ENCODE results near the gene ZFAND2B.

The ZFAND2B gene

DNA sequence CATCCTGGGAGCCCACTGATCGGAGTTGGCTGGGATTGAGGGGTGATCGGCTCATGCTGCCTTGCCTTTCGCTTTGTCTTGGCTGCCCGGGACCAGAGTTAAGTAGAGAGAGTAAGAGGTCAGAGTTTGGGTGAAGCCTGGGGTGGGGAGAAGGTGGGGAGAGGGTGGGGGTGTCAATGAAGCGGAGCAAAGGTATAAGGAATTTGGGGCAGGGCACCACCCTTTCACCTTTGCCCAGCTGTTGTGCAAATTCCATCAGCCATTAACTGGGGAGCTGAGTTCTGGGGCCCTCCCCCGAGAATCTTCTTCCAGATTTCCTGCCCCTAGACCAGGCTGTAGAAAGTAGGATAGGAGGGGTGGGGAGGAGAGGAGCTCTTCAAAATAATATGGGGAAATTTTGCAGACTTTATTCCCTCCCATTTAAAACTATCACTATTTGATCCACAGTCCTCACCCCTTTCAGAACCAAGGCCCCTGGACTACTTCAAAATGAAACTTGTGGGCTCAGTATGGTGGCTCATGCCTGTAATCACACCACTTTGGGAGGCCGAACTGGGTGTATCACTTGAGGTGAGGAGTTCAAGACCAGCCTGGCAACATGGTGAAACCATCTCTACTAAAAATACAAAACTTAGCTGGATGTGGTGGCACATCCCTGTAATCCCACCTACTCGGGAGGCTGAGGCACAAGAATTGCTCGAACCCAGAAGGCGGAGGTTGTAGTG is 36.5 kb upstream of the ZFAND2B start, which contains the start of gene SLC23A3:
Gene SLC23A3, minus strand, starts transcription at position 100 of the 725 bp plus-strand sequence. Its CDS starts 45 bp downstream, at position 55.
- no peak within 1 kb of the TSS for H3K4me3 ChIP-seq (ENCODE audit: severe bottlenecking)
- H3K27me3 ChIP-seq (ENCODE audit: insufficient read depth, poor library complexity, severe bottlenecking), result no peaks in the 10 kb centered on the region
- no peak for TF ChIP-seq CTCF (IDR thresholded peaks at IDR 0.05; ENCODE audit: poor library complexity, severe bottlenecking)
- H3K36me3 ChIP-seq (ENCODE audit: low read depth), result peaks cover 21% of the 10 kb centered on the region
- DNase-seq (ENCODE audit: low spot score), result no peak
- no peaks in the 10 kb centered on the region for H3K4me1 ChIP-seq (ENCODE audit: insufficient read depth, poor library complexity, severe bottlenecking)
- ATAC-seq (ENCODE audit: low read depth), result no peak
- no peaks in the 10 kb centered on the region for H3K9me3 ChIP-seq (ENCODE audit: severe bottlenecking)
- no peak within 1 kb of the TSS for H3K27ac ChIP-seq (ENCODE audit: poor library complexity, severe bottlenecking)

DNA sequence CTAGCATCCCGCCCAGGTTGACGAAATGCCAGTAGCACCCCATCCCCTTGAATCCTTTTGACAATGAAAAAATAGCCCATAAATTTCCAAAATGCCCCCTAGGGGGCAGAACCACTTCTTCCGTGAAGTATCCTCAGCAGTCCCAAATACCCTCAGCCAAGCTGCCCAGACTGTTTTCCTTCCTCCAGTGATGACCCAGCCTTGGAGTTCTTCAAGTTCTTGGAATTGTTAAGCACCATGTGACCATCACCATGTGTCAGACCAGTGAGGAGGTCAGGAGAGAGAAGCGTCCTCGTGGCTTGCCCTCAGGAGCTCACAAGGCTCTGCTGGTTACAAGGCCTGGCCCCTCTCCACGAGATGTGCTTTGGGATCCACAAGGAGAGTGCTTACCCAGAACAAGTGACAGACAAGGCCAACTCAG is 35.3 kb upstream of the ZFAND2B start:
- Histone ChIP-seq H3K36me3 (ENCODE audit: low read depth) (peaks cover 25% of the 10 kb centered on the region), H3K9me3 (ENCODE audit: severe bottlenecking) (no peaks in the 10 kb centered on the region), H3K27me3 (ENCODE audit: insufficient read depth, poor library complexity, severe bottlenecking) (no peaks in the 10 kb centered on the region), H3K4me1 (ENCODE audit: insufficient read depth, poor library complexity, severe bottlenecking) (no peaks in the 10 kb centered on the region), H3K27ac (ENCODE audit: poor library complexity, severe bottlenecking) (no peak overlapping the region), H3K4me3 (ENCODE audit: severe bottlenecking) (no peak overlapping the region)
- DNase-seq (ENCODE audit: low spot score), result no peak
- peak; percentile 53 for ATAC-seq (ENCODE audit: low read depth)
- peak; percentile 79 for TF ChIP-seq CTCF (IDR thresholded peaks at IDR 0.05; ENCODE audit: poor library complexity, severe bottlenecking)

DNA sequence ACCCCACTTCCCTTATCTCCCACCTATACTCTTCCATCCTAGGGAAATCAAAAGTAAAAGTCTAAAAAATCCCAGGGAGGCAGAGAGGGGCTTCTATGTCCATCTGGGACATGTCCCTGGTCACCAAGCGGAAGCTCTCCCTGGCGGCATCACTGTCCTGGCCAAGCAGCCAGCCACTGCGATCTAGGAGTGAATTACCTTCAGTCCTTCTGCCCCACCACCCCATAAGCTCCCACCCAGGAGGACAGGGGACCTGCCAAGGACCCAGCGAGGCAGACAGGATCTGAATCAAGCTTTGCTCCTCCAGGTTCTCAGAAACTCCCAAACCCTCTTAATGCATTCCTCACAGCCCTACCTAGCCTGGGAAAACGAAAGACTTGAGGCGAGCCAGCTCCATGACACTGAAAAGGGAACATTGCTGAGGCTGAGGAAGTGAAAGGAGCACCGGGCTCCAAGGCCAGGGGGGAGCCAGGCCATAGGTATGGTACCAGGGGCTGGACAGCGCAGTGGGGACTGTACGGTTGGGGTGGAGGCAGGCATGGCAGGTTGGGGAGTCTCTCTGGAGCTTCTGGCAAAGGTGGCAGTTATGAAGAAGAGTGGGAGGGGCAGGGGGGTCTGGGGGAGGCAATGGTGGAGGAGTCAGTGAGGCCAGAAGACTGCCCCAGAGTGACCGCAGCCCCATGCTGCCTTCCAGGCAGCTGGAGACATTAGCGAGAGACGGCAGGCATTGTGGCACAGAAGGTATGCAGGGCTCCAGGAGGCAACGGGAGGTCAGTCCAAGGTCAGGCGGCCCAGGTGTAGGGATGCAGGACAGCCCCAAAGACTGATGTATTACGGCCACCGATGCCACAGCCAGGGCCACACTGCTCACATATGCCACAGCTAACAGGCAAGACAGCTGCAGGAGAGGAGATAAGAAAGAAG is 34.1 kb upstream of the ZFAND2B start:
- peaks cover 25% of the 10 kb centered on the region for H3K36me3 ChIP-seq (ENCODE audit: low read depth)
- no peaks in the 10 kb centered on the region for H3K9me3 ChIP-seq (ENCODE audit: severe bottlenecking)
- H3K27ac ChIP-seq (ENCODE audit: poor library complexity, severe bottlenecking), result no peak overlapping the region
- no peaks in the 10 kb centered on the region for H3K27me3 ChIP-seq (ENCODE audit: insufficient read depth, poor library complexity, severe bottlenecking)
- TF ChIP-seq CTCF (IDR thresholded peaks at IDR 0.05; ENCODE audit: poor library complexity, severe bottlenecking), result no peak
- H3K4me3 ChIP-seq (ENCODE audit: severe bottlenecking), result no peak overlapping the region
- no peaks in the 10 kb centered on the region for H3K4me1 ChIP-seq (ENCODE audit: insufficient read depth, poor library complexity, severe bottlenecking)
- DNase-seq (ENCODE audit: low spot score), result no peak
- ATAC-seq (ENCODE audit: low read depth), result no peak

- no peak overlapping the region for H3K27ac ChIP-seq (ENCODE audit: poor library complexity, severe bottlenecking)
- no peak overlapping the region for H3K4me3 ChIP-seq (ENCODE audit: severe bottlenecking)
- no peak for ATAC-seq (ENCODE audit: low read depth)
- H3K36me3 ChIP-seq (ENCODE audit: low read depth), result peaks cover 25% of the 10 kb centered on the region
- H3K27me3 ChIP-seq (ENCODE audit: insufficient read depth, poor library complexity, severe bottlenecking), result no peaks in the 10 kb centered on the region
- H3K9me3 ChIP-seq (ENCODE audit: severe bottlenecking), result no peaks in the 10 kb centered on the region
- no peak for TF ChIP-seq CTCF (IDR thresholded peaks at IDR 0.05; ENCODE audit: poor library complexity, severe bottlenecking)
- no peak for DNase-seq (ENCODE audit: low spot score)
- no peaks in the 10 kb centered on the region for H3K4me1 ChIP-seq (ENCODE audit: insufficient read depth, poor library complexity, severe bottlenecking)
These were observed 33.4 kb upstream of the ZFAND2B start for GRCh38 chr2:219173176-219173575.

Data from RWPE2 (cell line).